Measurements from ENCODE around the gene SMYD1.

SMYD1 gene

GRCh38 chr2:88087073-88087472, 19.4 kb downstream of the SMYD1 start:
- DNase-seq (ENCODE audit: low spot score): no peak

DNA sequence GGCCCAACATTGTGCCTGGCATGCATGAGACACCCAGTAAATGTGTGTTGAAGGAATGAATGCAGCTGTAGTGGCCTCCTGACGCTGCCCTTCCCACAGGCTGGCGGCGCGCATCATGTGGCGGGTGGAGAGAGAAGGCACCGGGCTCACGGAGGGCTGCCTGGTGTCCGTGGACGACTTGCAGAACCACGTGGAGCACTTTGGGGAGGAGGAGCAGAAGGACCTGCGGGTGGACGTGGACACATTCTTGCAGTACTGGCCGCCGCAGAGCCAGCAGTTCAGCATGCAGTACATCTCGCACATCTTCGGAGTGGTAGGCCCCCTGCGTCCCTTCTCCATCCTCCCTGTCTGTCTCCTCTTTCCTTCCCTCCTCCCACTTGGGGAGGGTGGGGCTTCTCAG, 20.1 kb downstream of the SMYD1 start:
- DNase-seq (ENCODE audit: low spot score): no peak

DNA sequence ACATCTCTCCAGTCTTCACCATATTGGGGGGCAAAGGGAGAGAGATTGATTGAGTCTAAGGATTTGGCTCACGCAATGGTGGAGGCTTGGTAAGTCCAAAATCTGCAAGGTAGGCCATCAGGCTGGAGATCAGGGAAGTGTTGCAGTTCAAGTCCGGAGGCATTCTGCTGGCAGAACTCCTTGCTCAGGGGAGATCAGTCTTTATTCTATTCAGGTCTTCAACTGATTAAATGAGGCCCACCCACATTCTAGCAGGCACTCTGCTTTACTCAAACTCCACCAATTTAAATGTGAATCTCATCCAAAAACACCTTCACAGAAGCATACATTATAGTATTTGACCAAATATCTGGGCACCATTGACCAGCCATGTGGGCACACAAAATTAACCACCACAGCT, 21.4 kb downstream of the SMYD1 start:
- no peak for DNase-seq (ENCODE audit: low spot score)

DNA sequence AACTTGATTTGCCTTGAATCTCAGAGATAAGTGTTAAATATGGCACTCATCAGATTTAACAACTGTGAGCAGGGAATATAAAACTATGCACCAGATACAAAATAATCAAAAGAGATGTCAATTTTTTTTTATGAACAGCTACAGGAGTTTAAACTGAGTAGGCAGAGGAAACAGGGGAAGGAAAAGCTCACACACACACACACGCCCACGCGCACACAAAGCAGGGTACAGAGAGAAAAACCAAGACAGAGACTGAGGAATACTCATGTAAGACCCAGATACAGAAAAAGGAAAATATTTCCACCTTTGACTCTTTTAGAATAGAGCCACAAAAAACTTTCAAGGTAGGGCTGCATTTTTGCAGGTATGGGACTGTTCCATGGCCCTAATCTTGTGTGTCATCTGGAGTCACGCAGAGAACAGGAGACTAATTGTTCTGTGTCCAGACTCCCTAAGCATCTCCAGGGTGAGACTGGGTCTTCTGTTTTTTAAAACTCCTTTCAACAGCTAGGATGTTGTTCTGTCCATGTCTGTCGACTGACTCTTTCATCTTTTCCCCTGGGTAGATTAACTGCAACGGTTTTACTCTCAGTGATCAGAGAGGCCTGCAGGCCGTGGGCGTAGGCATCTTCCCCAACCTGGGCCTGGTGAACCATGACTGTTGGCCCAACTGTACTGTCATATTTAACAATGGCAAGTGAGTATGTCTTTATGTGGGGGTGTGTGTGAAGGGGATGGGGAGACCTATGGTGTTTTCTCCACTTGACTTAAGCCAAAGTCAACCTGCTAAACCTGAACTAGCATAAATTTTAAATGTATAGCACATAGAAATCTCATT, 23.0 kb downstream of the SMYD1 start:
- DNase-seq (ENCODE audit: low spot score): no peak

- no peak for DNase-seq (ENCODE audit: low spot score)
These were observed 24.3 kb downstream of the SMYD1 start for GRCh38 chr2:88091943-88092342.

- DNase-seq (ENCODE audit: low spot score): no peak
These were observed 25.1 kb downstream of the SMYD1 start for GRCh38 chr2:88092773-88093172.

DNA sequence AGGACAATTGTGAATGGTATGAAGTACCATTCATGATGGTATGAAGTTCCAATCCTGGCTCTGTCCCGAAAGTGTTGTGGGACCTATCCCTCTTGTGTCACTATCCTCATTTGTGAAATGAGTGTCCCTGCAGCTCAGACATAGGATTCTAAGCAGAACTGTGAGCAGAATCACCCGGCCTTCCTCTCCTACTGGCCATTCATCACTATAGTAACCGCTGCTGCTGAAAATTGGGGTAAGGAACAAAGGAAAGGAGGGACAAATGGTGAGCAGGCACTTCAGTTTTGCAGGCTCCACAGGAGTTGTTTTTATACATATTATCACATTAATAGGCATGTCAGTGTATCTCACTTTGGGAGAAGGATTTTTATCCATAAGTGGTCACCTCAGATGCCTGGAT, 27.4 kb downstream of the SMYD1 start:
- DNase-seq (ENCODE audit: low spot score): no peak

GRCh38 chr2:88096708-88097107, 29.1 kb downstream of the SMYD1 start:
- no peak for DNase-seq (ENCODE audit: low spot score)

DNA sequence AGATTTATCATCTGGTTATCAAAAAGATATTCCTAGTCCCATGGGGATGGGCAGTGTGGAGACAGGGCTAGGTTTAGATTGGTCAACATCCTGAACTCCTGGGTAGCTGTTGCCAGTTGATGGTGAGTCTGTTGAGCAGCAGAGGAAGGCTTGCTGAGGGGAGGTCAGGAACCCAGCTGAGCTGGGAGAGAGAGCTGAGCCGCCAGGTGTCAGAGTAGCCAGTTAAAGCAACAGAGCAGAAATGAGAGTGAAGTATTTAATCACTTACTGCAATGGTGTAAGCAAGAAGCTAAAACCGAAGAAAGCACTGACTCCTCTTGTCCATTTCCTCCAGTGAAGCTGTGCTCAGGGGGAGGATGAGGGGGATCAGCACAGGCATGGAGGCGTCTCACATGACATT, 29.6 kb downstream of the SMYD1 start:
- DNase-seq (ENCODE audit: low spot score): no peak

DNA sequence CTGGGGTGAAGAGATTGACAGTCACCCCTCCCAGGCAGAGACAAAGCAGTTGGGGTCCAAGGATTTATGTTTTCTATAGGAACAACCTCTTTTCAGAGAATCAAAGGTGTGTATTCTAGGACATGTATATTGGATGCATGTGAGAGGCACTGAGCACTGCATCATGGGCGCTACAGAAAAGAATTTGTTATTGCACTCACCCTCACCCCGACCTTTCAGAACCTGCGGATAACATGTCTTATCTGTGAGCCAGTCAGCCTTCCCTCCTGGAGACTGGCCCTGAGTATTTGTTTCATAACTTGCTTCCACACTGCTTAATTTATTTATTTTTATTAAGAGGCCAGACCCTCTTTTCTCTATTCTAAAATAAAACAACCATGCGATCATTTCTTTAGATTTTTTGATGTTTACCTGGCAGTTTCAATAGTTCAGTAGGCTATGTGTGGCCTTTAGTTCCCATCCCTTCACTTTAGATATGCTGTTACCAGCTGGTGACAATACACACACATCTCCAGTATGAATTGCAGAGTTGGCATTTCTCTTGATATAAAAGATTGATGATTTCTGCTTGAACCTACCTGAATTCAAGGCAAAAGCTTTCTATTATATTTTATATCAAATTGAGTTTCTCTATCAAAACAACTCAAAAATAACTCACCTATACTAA, 30.4 kb downstream of the SMYD1 start:
- no peak for DNase-seq (ENCODE audit: low spot score)

DNA sequence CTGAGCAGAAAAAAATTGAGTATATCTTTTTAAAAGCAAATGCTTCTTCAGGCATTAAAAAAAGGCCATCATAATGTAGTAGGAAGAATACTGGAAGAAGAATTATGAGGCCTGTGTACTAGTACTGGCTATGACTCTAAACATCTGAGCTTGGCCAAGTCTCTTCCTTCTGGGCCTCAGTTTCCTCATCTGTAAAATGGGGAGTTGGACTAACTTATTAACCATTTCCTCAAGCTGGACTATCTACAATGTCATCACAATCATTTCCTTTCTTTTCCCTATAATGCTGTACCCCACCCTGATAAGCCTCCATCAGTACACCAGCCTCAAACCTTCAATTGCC, 30.9 kb downstream of the SMYD1 start:
- no peak for DNase-seq (ENCODE audit: low spot score)

- no peak for DNase-seq (ENCODE audit: low spot score)
These were observed 32.3 kb downstream of the SMYD1 start for GRCh38 chr2:88099798-88100488.

- DNase-seq (ENCODE audit: low spot score): no peak
These were observed 32.8 kb downstream of the SMYD1 start for GRCh38 chr2:88100489-88100858.

GRCh38 chr2:88108796-88109195, 41.2 kb downstream of the SMYD1 start:
- DNase-seq (ENCODE audit: low spot score): no peak

DNA sequence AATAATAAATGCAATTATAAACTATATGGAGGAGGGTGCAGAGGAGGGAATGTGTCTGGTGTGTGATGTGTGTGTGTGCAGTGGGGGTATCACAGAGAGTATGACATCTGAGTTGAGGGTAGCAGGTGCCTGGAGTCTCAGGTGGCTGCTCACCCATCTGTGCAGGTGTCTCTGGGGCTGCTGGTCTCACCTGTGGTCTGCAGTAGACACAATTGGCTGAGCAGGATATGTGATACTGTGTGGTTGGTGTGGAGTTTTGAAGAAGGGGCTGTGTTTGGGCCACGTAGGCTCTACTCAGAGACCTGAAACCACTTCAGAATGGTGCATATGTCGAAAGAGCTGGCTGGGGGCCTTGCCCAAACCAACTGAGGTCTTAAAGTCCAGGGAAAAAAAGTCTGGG, 43.2 kb downstream of the SMYD1 start:
- DNase-seq (ENCODE audit: low spot score): no peak

- no peak for DNase-seq (ENCODE audit: low spot score)
These were observed 45.4 kb downstream of the SMYD1 start for GRCh38 chr2:88113069-88113468.

GRCh38 chr2:88114889-88115288, 47.3 kb downstream of the SMYD1 start:
- no peak for DNase-seq (ENCODE audit: low spot score)

DNA sequence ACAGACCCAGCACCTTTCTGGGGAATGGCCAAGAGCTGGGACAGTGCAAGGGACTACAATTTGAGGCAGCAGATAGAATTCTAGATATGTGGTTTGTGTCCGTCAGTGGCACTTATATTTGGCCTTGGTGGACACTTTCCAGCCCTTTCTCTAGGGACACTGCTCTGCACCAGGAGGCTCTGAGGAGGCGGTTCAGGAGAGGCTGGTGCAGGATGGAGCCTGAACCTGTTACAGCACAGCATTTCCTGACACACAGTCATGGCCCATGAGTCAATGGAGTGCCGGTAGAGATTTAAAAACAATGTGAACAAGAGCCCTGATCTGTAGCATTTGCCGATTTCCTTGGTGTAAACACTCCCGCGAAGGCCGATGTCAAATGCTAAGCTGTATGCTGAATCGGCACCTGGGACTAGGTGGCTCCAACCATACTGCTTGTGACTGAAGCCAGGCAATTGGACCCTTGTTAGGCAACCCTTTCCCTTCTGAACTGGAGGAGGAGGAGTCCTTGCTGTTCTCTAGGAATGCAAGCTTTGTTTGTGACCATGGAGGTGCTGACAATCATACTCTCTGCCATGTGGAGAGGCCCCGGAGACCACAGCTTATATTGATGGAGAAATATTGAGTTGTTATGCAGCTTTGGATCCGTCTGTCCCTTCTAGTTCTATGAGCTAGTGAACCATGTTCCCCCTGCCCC, 48.3 kb downstream of the SMYD1 start:
- DNase-seq (ENCODE audit: low spot score): no peak

GRCh38 chr2:88116669-88117432, 49.2 kb downstream of the SMYD1 start:
- no peak for DNase-seq (ENCODE audit: low spot score)

GRCh38 chr2:88117973-88118372, 50.3 kb downstream of the SMYD1 start:
- DNase-seq (ENCODE audit: low spot score): no peak

- DNase-seq (ENCODE audit: low spot score): no peak
These were observed 54.1 kb downstream of the SMYD1 start for GRCh38 chr2:88121678-88122077.

All from CD4-positive, alpha-beta T cell treated with Interleukin-6 at 100 ng/mL for 8 hours (primary cell).